IMR-90 (cell line): ENCODE data around the gene CHIC1.

Source experiments
- CEBPB ChIP-seq: IDR thresholded peaks from 2 replicates; pipeline ENCODE4 v1.6.1; 2012; ENCODE audit warnings: low read depth, low read length, improper control_type of control experiment
- CTCF ChIP-seq: conservative IDR thresholded peaks from 2 replicates; pipeline ENCODE4 v1.5.1; 2012; ENCODE audit warnings: mild to moderate bottlenecking, low read depth, low read length, improper control_type of control experiment
- MAFK ChIP-seq: IDR thresholded peaks from 2 replicates; pipeline ENCODE4 v1.6.1; 2012; ENCODE audit warnings: low read depth, low read length, improper control_type of control experiment
- MAZ ChIP-seq: IDR thresholded peaks from 2 replicates; pipeline ENCODE4 v1.6.1; 2012; ENCODE audit warnings: low read depth, mild to moderate bottlenecking, low read length, improper control_type of control experiment, moderate library complexity, borderline replicate concordance
- POLR2A ChIP-seq: IDR thresholded peaks from 2 replicates; pipeline ENCODE4 v1.6.1; 2012; ENCODE audit warnings: mild to moderate bottlenecking, low read depth, low read length
- RCOR1 ChIP-seq: IDR thresholded peaks from 2 replicates; pipeline ENCODE4 v1.6.1; 2012; ENCODE audit warnings: mild to moderate bottlenecking, low read length, improper control_type of control experiment; ENCODE audit not compliant: insufficient replicate concordance
- SMC3 ChIP-seq: fragments of 150-350 bp; IDR thresholded peaks from 2 replicates; pipeline ENCODE4 v1.6.1; 2016; ENCODE audit warnings: low read depth, mild to moderate bottlenecking, antibody characterized with exemption, low read length, moderate library complexity
- USF2 ChIP-seq: fragments of 150-350 bp; IDR thresholded peaks from 2 replicates; pipeline ENCODE4 v1.6.1; 2017; ENCODE audit warnings: mild to moderate bottlenecking, antibody characterized with exemption, low read length, low read depth

- TF ChIP-seq CTCF (no peak), POLR2A (no peak), SMC3 (no peak), USF2 (no peak), CEBPB (no peak), RCOR1 (no peak), MAZ (no peak), MAFK (no peak)
Observed at GRCh38 chrX:73647212-73647611, 84.2 kb downstream of the CHIC1 start.
